OCI-LY3 (cell line): ENCODE measurements around the gene SIRPG.

ENCODE experiments used
- CTCF ChIP-seq: fragments of 200-600, 300-600 bp; sonication (generic); IDR thresholded peaks from 2 replicates; pipeline ENCODE4 v1.5.1; 2014; ENCODE audit warnings: antibody characterized with exemption, low read length, low read depth
- EZH2phosphoT487 ChIP-seq: fragments of 200-600 bp; shearing (Covaris generic); IDR thresholded peaks from 2 replicates; pipeline ENCODE4 v1.6.1; 2018; ENCODE audit warnings: antibody characterized with exemption, mixed run types, low read depth

- TF ChIP-seq CTCF (no peak), EZH2phosphoT487 (no peak)
These were observed 35.8 kb upstream of the SIRPG start for GRCh38 chr20:1693427-1693826.
